ENCODE results near the gene ZNF561. TPM values are rescaled to one million over a fixed set of nuclear protein-coding genes. Genes with fewer than 3 reads are reported as not detected.
A peak's percentile ranks its signal among the peaks of the same experiment; 100 is the strongest.
"Not testable (repeated sequence)": the region's sequence is repeated elsewhere in the genome, so short reads cannot be mapped to it uniquely, and the experiment has no call there.

ZNF561 gene
- total RNA-seq, 1 donor from 2014 or later, result 64.0 TPM

- TF ChIP-seq, protein P1, sequence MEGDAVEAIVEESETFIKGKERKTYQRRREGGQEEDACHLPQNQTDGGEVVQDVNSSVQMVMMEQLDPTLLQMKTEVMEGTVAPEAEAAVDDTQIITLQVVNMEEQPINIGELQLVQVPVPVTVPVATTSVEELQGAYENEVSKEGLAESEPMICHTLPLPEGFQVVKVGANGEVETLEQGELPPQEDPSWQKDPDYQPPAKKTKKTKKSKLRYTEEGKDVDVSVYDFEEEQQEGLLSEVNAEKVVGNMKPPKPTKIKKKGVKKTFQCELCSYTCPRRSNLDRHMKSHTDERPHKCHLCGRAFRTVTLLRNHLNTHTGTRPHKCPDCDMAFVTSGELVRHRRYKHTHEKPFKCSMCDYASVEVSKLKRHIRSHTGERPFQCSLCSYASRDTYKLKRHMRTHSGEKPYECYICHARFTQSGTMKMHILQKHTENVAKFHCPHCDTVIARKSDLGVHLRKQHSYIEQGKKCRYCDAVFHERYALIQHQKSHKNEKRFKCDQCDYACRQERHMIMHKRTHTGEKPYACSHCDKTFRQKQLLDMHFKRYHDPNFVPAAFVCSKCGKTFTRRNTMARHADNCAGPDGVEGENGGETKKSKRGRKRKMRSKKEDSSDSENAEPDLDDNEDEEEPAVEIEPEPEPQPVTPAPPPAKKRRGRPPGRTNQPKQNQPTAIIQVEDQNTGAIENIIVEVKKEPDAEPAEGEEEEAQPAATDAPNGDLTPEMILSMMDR (IDR thresholded peaks at IDR 0.05; ENCODE audit: insufficient read depth, low read length, severe bottlenecking), result no peak
- FAIRE-seq (peak; percentile 18), DNase-seq (ENCODE audit: low read depth) (peak; percentile 97)
- H3K27me3 ChIP-seq (ENCODE audit: control insufficient read depth, insufficient read depth, low read length), result no peaks in the 10 kb centered on the region
- no peaks in the 10 kb centered on the region for H3K36me3 ChIP-seq (ENCODE audit: control insufficient read depth, insufficient read depth, low read length)
- no peak overlapping the region for H3K4me3 ChIP-seq (ENCODE audit: low read depth, low read length)
These were observed 24.0 kb downstream of the ZNF561 start for GRCh38 chr19:9597027-9597426.

GRCh38 chr19:9586764-9587163 is 34.3 kb downstream of the ZNF561 start:
- Histone ChIP-seq H3K27me3 (ENCODE audit: control insufficient read depth, insufficient read depth, low read length) (no peaks in the 10 kb centered on the region), H3K4me3 (ENCODE audit: low read depth, low read length) (no peak overlapping the region), H3K36me3 (ENCODE audit: control insufficient read depth, insufficient read depth, low read length) (no peaks in the 10 kb centered on the region)
- no peak for FAIRE-seq
- TF ChIP-seq, protein P1 (IDR thresholded peaks at IDR 0.05; ENCODE audit: insufficient read depth, low read length, severe bottlenecking), result peak; percentile 73
- DNase-seq (ENCODE audit: low read depth), result peak; percentile 76

GRCh38 chr19:9584073-9584833 is 36.8 kb downstream of the ZNF561 start, which contains the start of gene ZNF121:
ZNF121 (minus strand) TSS chr19:9584504; CDS start chr19:9568097, 16,407 bp downstream.
- H3K27me3 ChIP-seq (ENCODE audit: control insufficient read depth, insufficient read depth, low read length), result no peaks in the 10 kb centered on the region
- DNase-seq (ENCODE audit: low read depth) (peak; percentile 50), FAIRE-seq (no peak)
- TF ChIP-seq, protein P1 (IDR thresholded peaks at IDR 0.05; ENCODE audit: insufficient read depth, low read length, severe bottlenecking), result no peak
- peak within 1 kb of the TSS; percentile 60 for H3K4me3 ChIP-seq (ENCODE audit: low read depth, low read length)
- H3K36me3 ChIP-seq (ENCODE audit: control insufficient read depth, insufficient read depth, low read length), result peaks cover 4% of the 10 kb centered on the region

GRCh38 chr19:9582081-9582725 is 38.8 kb downstream of the ZNF561 start:
- DNase-seq (ENCODE audit: low read depth); H3K4me3 ChIP-seq (ENCODE audit: low read depth, low read length); FAIRE-seq; H3K27me3 ChIP-seq (ENCODE audit: control insufficient read depth, insufficient read depth, low read length); H3K36me3 ChIP-seq (ENCODE audit: control insufficient read depth, insufficient read depth, low read length): not testable (repeated sequence)

DNA sequence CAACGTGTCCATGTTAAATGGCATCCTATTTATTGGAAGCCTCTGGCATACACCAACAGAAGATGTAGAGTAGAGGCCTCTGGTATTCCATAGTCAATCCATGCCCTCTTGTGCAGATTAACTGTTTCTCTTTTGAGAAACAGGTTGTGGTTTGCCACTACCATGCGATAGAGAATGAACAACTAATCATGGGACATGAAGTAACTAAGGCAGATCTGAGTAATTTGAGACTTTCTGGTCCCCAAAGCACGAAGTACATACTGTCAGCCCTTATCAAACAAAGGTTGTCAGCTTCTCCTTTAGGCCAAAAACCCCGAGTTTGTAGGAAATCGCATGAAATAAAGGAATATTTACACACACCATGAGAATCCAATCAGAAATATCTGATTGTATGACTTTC is 40.3 kb downstream of the ZNF561 start:
- H3K4me3 ChIP-seq (ENCODE audit: low read depth, low read length), result no peak overlapping the region
- H3K27me3 ChIP-seq (ENCODE audit: control insufficient read depth, insufficient read depth, low read length), result no peaks in the 10 kb centered on the region
- DNase-seq (ENCODE audit: low read depth), result no peak
- TF ChIP-seq, protein P1 (IDR thresholded peaks at IDR 0.05; ENCODE audit: insufficient read depth, low read length, severe bottlenecking), result no peak
- peaks cover 6% of the 10 kb centered on the region for H3K36me3 ChIP-seq (ENCODE audit: control insufficient read depth, insufficient read depth, low read length)
- no peak for FAIRE-seq

DNA sequence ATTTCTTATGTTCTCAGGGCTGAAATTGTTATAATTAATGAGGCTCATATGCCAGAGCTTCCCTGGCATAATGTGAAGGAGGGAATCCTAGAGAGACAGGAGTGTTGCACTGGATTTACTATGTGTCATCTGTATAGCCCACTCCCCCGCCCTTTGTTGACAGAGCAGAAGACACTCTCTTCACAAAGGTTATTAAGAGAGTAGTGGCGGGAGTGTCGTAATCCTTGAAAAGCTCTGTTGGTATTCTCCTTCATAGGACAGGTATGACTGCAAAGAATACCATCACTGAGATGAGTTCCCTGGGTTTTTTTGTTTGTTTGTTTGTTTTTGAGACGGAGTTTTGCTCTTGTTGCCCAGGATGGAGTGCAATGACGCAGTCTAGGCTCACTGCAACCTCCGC is 50.8 kb downstream of the ZNF561 start:
- TF ChIP-seq, protein P1 (IDR thresholded peaks at IDR 0.05; ENCODE audit: insufficient read depth, low read length, severe bottlenecking), result no peak
- no peak for FAIRE-seq
- H3K36me3 ChIP-seq (ENCODE audit: control insufficient read depth, insufficient read depth, low read length), result peaks cover 20% of the 10 kb centered on the region
- DNase-seq (ENCODE audit: low read depth), result no peak
- no peaks in the 10 kb centered on the region for H3K27me3 ChIP-seq (ENCODE audit: control insufficient read depth, insufficient read depth, low read length)
- H3K4me3 ChIP-seq (ENCODE audit: low read depth, low read length), result no peak overlapping the region

Measured in bronchial epithelial cell (primary cell).